Stomach smooth muscle (tissue), 2 donors: Measurements from ENCODE around the gene SOS1.
A peak's percentile ranks its signal among the peaks of the same experiment; 100 is the strongest.

Source experiments
- H3K27ac ChIP-seq: one replicate; pipeline ENCODE4 v1.7.0; 2013; ENCODE audit warnings: mild to moderate bottlenecking, low read length, inconsistent platforms
- H3K27me3 ChIP-seq, 2 donors: one replicate each; pipeline ENCODE4 v1.7.0; 2013; ENCODE audit warnings: low read length in 2 of 2; ENCODE audit not compliant: insufficient read depth in 2 of 2, control insufficient read depth in 1 of 2
- H3K36me3 ChIP-seq, 2 donors: one replicate each; pipeline ENCODE4 v1.7.0; 2013; ENCODE audit warnings: low read length in 2 of 2; ENCODE audit not compliant: control insufficient read depth in 2 of 2, insufficient read depth in 2 of 2
- H3K4me1 ChIP-seq: one replicate; pipeline ENCODE4 v1.7.0; 2013; ENCODE audit warnings: low read length; ENCODE audit not compliant: control insufficient read depth, insufficient read depth
- H3K4me3 ChIP-seq, 2 donors: one replicate each; pipeline ENCODE4 v1.7.0; 2013; ENCODE audit warnings: low read length in 2 of 2
- H3K9ac ChIP-seq, 2 donors: one replicate each; pipeline ENCODE4 v1.7.0; 2013; ENCODE audit warnings: low read length in 2 of 2, mild to moderate bottlenecking in 1 of 2
- H3K9me3 ChIP-seq, 2 donors: one replicate each; pipeline ENCODE4 v1.7.0; 2013; ENCODE audit warnings: low read length in 2 of 2; ENCODE audit not compliant: control insufficient read depth in 2 of 2
- donor health status: healthy.
- donor health status: Pancreatic carcinoma.

The SOS1 gene

GRCh38 chr2:39121523-39122063, 742 bp upstream of the SOS1 start:
- peaks cover 27% of the 10 kb centered on the region for H3K4me1 ChIP-seq
- no peaks in the 10 kb centered on the region for H3K36me3 ChIP-seq
- peak overlapping the region; percentile 93 for H3K27ac ChIP-seq
- no peaks in the 10 kb centered on the region for H3K27me3 ChIP-seq
- H3K4me3 ChIP-seq = peak overlapping the region; percentile 78 to 92
- H3K9ac ChIP-seq = peak overlapping the region; percentile 77 to 86
- H3K9me3 ChIP-seq = no peaks in the 10 kb centered on the region

- Histone ChIP-seq H3K9me3 (no peaks in the 10 kb centered on the region), H3K36me3 (no peaks in the 10 kb centered on the region), H3K9ac (no peak overlapping the region), H3K4me1 (peaks cover 27% of the 10 kb centered on the region), H3K27ac (peak overlapping the region; percentile 93), H3K4me3 (peak overlapping the region in 1 of 2 donors; percentile 92), H3K27me3 (no peaks in the 10 kb centered on the region)
These were observed 405 bp downstream of the SOS1 start for GRCh38 chr2:39120521-39120770.

- Histone ChIP-seq H3K4me1 (peaks cover 27% of the 10 kb centered on the region), H3K27ac (peak overlapping the region; percentile 70), H3K9me3 (no peaks in the 10 kb centered on the region), H3K9ac (peak overlapping the region; percentile 84 to 90), H3K4me3 (peak overlapping the region; percentile 89 to 92), H3K27me3 (no peaks in the 10 kb centered on the region), H3K36me3 (no peaks in the 10 kb centered on the region)
These were observed 925 bp downstream of the SOS1 start for GRCh38 chr2:39119732-39120520.

GRCh38 chr2:39118786-39119499, 1.9 kb downstream of the SOS1 start:
- H3K27me3 ChIP-seq = no peaks in the 10 kb centered on the region
- H3K9me3 ChIP-seq = no peaks in the 10 kb centered on the region
- no peaks in the 10 kb centered on the region for H3K36me3 ChIP-seq
- peak overlapping the region; percentile 84 to 90 for H3K9ac ChIP-seq
- peaks cover 26% of the 10 kb centered on the region for H3K4me1 ChIP-seq
- H3K4me3 ChIP-seq = peak overlapping the region; percentile 89 to 92
- H3K27ac ChIP-seq = no peak overlapping the region

GRCh38 chr2:39115556-39115955, 5.3 kb downstream of the SOS1 start:
- H3K27ac ChIP-seq = no peak overlapping the region
- H3K27me3 ChIP-seq = no peaks in the 10 kb centered on the region
- H3K9me3 ChIP-seq = no peaks in the 10 kb centered on the region
- no peak overlapping the region for H3K9ac ChIP-seq
- H3K4me3 ChIP-seq = no peak overlapping the region
- no peaks in the 10 kb centered on the region for H3K36me3 ChIP-seq
- peaks cover 4% of the 10 kb centered on the region for H3K4me1 ChIP-seq

- Histone ChIP-seq H3K27ac (no peak overlapping the region), H3K4me3 (no peak overlapping the region), H3K36me3 (no peaks in the 10 kb centered on the region), H3K4me1 (peaks cover 3% of the 10 kb centered on the region), H3K9me3 (no peaks in the 10 kb centered on the region), H3K9ac (no peak overlapping the region), H3K27me3 (no peaks in the 10 kb centered on the region)
These were observed 6.1 kb downstream of the SOS1 start for GRCh38 chr2:39114771-39115170.

GRCh38 chr2:39109537-39109936, 11.3 kb downstream of the SOS1 start:
- Histone ChIP-seq H3K27ac (no peak overlapping the region), H3K4me1 (peaks cover 5% of the 10 kb centered on the region), H3K36me3 (no peaks in the 10 kb centered on the region), H3K4me3 (no peak overlapping the region), H3K27me3 (no peaks in the 10 kb centered on the region), H3K9ac (no peak overlapping the region), H3K9me3 (no peaks in the 10 kb centered on the region)

GRCh38 chr2:39108377-39108776, 12.5 kb downstream of the SOS1 start:
- no peak overlapping the region for H3K27ac ChIP-seq
- H3K9ac ChIP-seq = no peak overlapping the region
- H3K9me3 ChIP-seq = no peaks in the 10 kb centered on the region
- peaks cover 5% of the 10 kb centered on the region for H3K4me1 ChIP-seq
- H3K4me3 ChIP-seq = no peak overlapping the region
- H3K27me3 ChIP-seq = no peaks in the 10 kb centered on the region
- H3K36me3 ChIP-seq = no peaks in the 10 kb centered on the region

GRCh38 chr2:39107724-39108273, 13.1 kb downstream of the SOS1 start:
- Histone ChIP-seq H3K27ac (no peak overlapping the region), H3K9me3 (no peaks in the 10 kb centered on the region), H3K9ac (no peak overlapping the region), H3K4me3 (no peak overlapping the region), H3K4me1 (peaks cover 5% of the 10 kb centered on the region), H3K36me3 (no peaks in the 10 kb centered on the region), H3K27me3 (no peaks in the 10 kb centered on the region)

GRCh38 chr2:39107156-39107555, 13.7 kb downstream of the SOS1 start:
- Histone ChIP-seq H3K27me3 (no peaks in the 10 kb centered on the region), H3K9ac (no peak overlapping the region), H3K27ac (no peak overlapping the region), H3K36me3 (no peaks in the 10 kb centered on the region), H3K4me3 (no peak overlapping the region), H3K4me1 (peaks cover 5% of the 10 kb centered on the region), H3K9me3 (no peaks in the 10 kb centered on the region)
